NB4 (cell line): Measurements from ENCODE around the gene MTR.

Experiments used
- DNase-seq: peaks from one replicate; pipeline ENCODE4 v3.0.0; 2010; ENCODE audit warnings: low read depth
- H3K4me3 ChIP-seq: one replicate; pipeline ENCODE4 v1.5.1; 2011; ENCODE audit warnings: mild to moderate bottlenecking, low read depth, low read length, moderate library complexity
- CTCF ChIP-seq: IDR thresholded peaks from one replicate; pipeline ENCODE4 v1.5.1; 2012; ENCODE audit warnings: low read depth, low read length
- MAX ChIP-seq: IDR thresholded peaks from 2 replicates; pipeline ENCODE4 v1.6.1; 2011; ENCODE audit warnings: low read depth, low read length
- MYC ChIP-seq: IDR thresholded peaks from 2 replicates; pipeline ENCODE4 v1.6.1; 2011; ENCODE audit warnings: low read depth, low read length
- POLR2A ChIP-seq: IDR thresholded peaks from 2 replicates; pipeline ENCODE4 v1.6.1; 2011; ENCODE audit warnings: mild to moderate bottlenecking; ENCODE audit not compliant: insufficient read length; ENCODE audit errors: extremely low read depth

Gene MTR

GRCh38 chr1:236887081-236887480 is 92.0 kb downstream of the MTR start:
- H3K4me3 ChIP-seq = no peak overlapping the region
- no peak for TF ChIP-seq POLR2A
- TF ChIP-seq CTCF = no peak
- TF ChIP-seq MYC = no peak
- TF ChIP-seq MAX = no peak
- DNase-seq = no peak

GRCh38 chr1:236888126-236888525 is 93.0 kb downstream of the MTR start:
- TF ChIP-seq POLR2A (no peak), MYC (no peak), MAX (no peak), CTCF (no peak)
- H3K4me3 ChIP-seq = no peak overlapping the region
- DNase-seq = no peak

GRCh38 chr1:236888903-236889302 is 93.8 kb downstream of the MTR start:
- no peak for DNase-seq

GRCh38 chr1:236890152-236891056 is 95.3 kb downstream of the MTR start:
- no peak for DNase-seq
- no peak for TF ChIP-seq MYC
- no peak for TF ChIP-seq POLR2A
- TF ChIP-seq CTCF = no peak
- TF ChIP-seq MAX = no peak
- H3K4me3 ChIP-seq = no peak overlapping the region

More at GRCh38 chr1:236888903-236889302, 93.8 kb downstream of the MTR start:
- TF ChIP-seq MAX = no peak
- no peak for TF ChIP-seq POLR2A
- no peak for TF ChIP-seq MYC
- TF ChIP-seq CTCF = no peak
- H3K4me3 ChIP-seq = no peak overlapping the region

GRCh38 chr1:236893626-236894545 is 98.8 kb downstream of the MTR start:
- DNase-seq = no peak
- TF ChIP-seq POLR2A = no peak
- TF ChIP-seq CTCF = no peak
- TF ChIP-seq MAX = no peak
- TF ChIP-seq MYC = no peak
- H3K4me3 ChIP-seq = no peak overlapping the region
